GM21447 (cell line): ENCODE measurements around the gene CYP46A1.
A peak's percentile ranks its signal among the peaks of the same experiment; 100 is the strongest.

Experiments used
- ATAC-seq: cut with Tn5 transposase; IDR thresholded peaks from one replicate; pipeline ENCODE4 v1.9.1; 2021; ENCODE audit not compliant: unreplicated experiment

Gene CYP46A1

DNA sequence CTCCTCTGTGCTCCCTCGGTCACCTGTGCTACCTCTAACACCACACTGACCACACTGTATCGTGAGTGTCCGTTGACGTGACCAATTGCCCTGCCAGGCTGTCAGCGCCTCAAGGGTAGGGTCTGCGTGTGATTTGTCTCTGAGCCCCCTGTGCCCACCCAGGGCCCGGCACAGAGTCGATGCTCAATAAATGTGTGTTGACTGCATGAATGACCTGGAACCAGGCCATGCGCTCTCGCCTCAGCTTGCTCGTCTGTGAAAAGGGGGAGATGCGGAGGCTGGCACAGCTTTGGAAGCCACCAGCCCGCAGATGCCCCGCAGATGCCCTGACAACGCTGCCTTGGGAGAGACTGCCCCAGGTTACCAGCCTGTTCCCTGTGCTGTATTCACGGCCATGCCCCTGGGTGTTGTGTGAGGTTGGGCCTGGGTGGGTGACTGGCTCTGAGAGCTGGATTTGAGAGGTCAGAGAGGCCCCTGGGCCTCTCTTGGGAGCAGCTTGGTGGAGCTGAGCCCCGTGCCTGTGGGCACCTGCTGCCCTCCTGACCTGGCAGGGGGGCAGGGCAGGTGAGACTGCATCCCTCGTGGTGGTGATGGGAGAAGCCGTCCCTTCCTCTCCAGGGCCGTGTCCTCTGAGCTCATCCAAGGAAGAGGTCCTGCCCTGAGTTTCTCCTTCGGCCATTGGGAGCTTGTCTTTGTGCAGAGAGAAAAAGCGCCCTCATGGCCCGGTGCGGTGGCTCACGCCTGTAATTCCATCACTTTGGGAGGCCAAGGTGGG is 43.2 kb downstream of the CYP46A1 start:
- no peak for ATAC-seq

DNA sequence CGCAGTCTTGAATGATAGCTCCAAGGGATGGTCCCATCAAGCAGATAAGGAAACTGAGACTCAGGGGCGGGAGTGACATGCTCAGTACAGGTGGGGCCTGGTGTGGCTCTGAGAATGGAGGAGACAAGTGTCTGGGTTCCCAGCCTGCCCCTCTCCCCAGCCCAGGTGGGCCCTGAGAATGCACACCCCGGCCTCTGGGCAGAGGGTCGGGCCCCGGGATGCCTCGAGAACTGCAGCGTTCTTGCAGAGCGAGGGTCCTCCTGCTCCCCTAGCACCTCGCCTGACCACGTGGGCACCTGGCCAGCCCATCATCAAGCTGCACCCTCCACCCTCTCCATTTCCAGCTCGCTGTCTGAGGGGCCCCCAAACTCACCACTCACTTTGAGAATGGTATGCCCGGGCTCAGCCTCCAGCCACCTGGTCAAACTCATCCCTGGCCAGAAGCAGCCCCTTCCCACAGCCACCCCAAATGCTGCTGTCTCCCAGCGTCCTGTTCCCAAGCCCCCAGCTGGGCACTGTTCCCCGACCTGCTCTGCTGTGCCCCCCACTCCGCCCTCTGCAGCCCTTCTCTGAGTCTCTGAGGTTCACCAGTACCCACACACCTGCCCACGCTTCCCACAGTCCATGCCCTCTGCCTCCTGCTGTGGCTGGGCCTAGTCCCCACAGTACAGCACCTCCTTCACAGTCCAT is 44.3 kb downstream of the CYP46A1 start:
- no peak for ATAC-seq

DNA sequence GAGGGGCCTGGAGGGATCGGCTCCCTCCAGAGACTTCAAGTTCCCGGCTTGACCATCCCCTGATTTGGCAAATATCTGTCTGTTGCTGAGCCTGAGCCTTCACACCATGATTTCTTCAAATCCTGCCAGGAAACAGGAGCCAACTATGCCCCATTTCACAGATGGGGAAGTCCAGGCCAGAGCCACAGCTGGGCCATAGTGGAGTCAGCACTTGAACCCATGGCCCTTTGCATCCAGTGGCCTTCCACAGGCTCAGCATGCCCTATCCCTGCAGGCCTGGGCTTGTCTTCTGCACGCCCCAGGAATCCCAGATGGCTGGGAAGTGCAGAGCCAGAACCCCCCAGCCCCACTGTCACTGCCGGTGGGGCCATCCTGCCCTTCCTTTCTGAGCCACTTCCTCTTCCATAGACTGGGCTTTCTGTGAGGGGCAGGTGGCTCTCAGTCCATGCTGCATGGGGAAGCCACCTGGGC is 44.9 kb downstream of the CYP46A1 start:
- ATAC-seq, result no peak

DNA sequence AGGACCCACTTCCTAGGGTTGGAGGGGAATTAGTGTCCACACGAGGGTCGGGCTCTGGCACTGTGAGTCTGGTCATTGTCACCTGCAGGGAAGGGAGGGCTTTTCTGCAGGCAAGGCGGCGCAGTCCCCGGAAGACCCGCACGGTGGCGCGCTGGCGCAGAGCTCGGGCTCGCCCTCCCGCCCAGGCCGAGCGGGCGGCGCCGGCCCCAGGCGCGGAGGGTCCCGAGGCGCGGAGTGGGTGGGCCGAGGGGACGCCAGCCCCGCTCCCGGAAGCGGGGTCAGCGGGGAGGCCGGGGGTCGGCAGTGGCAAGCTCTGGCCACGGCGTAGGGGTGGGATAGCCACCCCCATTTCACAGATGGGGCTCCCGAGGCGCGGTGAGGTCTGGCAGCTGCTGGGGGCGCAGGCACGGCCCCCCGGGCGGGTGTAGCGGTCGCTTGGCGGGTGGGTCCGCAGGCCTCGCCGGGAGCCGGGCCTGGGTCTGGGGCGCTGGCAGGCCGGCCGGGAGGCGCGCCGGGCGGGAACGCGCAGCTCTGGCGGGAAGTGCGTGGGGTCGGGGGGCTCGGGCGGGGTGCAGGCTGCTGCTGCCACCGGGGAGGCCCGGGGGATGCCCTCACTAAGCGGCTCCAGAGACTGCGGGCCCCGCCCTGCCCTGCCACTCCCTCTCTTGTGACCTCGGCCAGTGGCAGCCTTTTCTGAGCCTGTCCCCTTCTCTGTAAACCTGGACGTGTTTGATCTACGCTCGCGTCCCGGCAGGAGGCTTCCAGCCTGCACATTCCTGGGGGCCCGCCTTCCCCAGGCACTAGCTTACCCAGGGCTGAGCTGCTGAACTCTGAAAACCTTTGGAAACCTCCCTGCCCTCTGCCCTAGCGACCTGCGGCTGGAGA is 46.1 kb downstream of the CYP46A1 start:
- peak; percentile 70 for ATAC-seq

DNA sequence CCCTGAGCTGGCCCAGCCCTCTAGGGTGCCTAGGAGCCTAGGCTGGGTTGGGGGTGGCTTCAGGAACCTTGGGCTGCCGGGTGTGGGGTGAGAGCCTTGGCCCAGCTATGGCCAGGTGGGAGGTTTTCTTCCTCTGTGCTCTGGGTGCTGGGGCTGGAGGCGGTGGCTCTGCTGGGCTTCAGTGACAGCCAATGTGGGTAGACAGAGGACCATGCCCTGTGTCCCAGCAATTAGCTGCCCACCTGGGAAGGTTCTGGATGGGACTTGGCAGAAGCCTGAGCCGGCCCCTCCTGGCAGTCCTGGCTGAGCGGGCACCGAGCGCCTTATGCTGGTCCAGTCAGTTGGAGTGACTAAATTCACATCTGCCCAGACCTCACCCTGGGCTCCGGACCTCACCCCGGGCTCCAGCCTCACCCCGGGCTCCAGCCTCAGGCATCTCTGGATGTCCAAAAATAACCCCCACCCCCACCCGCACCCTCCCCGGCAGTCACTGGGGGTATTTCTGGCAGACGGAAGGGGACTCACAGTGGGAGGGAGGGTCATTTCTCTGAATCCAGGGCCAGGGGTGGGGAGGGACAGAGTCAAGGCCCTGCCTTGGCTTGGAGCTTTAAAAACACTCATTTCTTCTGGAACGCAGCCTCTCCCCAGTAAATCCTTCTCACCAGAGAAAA is 46.9 kb downstream of the CYP46A1 start:
- no peak for ATAC-seq

DNA sequence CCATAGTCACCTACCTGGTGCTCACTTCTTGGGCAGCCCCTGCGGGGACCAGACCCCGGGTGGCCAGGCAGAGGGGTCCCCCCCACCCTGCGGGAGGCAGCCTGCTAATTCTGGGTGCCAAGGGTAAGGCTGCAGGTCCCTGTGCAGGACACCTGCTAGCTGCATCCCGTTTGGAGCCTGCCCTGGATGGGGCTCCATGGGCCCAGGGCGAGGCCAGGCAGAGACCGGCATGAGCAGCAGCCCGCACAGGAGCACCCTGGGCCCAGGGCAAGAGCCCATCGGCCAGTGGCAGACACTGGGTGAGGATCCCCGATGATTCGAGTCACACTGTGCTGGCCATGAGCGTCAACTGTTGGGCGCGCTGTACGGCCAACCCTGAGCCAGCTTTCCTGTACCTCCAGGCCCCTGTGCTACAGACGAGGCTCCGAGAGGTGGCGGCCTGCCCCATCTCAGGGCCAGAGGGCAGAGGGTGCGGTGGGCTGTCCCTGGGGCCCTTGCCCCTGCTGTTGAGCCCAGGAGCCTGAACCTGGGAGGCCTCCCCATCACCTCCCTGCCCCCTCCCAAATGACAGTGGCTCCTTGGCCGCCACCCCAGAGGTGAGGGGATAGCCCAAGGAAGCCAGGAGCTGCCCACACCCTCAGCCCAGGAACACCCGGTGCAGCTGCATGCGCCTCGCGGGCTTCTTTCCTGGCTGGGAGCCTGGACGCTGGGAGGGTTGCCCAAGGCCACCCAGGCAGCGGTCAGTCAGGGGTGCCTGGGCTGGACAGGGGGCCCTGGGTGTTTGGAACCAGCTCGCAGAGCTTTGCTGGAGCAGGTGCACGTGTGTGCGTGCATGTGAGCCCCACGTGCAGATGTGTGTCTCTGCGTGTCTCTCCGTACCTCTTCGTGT is 47.7 kb downstream of the CYP46A1 start:
- ATAC-seq, result no peak

DNA sequence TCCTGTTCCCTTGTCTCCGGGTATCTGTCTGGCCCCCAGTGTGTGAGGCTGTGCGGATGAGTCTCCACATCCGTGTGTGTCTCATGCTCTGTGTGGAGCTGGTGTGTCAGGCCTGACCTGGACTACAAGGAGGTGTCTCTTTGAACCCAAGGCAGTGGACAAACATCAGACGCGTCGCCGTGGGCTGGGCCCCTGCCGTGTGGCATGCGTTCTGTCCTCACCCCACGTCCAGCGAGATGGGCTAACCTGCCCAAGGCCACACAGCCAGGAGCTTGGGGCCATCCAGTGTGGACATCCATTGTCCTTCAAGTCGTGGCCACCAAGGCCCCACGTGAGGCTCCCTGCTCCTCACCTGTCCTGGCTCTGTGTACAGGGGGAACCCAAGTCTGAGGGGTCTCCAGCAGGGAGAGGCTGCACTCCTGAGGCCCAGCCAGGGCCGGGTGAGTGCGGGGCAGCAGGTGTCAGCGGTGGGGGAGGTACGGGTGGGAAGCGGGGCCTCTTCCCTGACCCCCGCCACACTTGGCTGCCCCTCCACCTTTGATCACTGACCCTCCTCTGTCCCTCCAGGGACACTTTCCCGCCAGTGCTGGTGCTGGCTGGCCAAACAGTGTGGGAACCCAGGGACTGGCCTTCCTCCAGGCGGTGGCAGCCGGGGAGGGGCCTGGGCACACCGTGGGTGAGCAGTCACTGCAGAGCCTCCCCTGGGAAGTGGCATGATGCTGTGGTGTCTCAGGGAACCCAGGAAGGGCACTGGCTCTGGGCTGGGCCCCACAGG is 48.5 kb downstream of the CYP46A1 start:
- no peak for ATAC-seq

DNA sequence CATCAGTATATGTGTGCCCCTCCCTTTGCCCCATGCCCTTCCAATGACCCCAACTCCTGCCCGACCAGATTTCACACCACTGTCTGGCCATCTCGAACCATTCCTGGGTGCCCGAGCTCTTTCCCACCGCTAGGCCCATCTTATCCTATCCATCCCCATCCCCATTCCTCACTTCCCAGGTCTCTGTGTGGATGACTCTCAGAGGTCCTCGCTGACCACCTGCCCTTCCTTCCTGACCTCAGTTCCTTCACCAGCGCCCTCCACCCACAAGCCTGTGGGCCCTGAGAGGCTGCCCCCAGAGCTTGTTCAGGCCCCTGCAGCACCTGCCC is 49.1 kb downstream of the CYP46A1 start:
- no peak for ATAC-seq

DNA sequence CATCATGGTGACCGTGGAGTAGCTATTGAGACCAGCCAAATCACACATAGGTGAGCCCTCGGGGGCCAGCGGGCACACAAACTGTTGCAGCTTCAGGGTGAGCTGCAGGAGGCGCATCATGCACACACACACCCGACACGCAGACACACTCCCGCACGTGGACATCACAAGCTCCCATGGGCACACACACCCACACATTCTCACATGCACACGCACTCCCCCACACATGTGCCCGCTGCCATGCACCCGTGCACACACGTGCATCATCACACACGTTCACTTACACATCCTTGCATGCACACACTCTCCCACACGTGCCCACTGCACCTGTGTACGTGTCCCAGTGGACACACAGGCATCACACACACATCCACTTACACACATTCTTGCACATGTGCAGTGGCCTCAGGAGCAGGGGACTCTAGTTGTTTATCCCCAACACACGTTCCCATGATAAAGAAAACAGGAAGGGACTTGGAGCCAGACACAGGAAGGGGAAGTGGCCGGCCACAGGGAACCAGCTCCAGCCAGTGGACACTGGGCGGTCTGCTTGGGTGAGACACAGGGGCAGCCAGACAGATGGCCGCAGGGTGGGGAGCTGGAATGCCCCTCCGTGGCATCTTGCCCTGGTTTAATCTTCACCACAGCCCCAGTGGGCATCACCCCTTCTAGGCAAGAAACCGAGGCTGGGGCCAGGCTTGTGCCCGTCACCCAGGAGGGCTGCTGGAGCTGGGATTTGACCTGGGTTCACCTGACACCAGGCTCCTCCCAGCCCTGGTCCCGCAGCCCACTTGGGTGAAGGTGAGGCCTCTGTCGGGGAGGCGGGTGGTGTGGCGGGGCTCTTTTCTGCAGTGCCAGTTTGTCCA is 49.7 kb downstream of the CYP46A1 start:
- no peak for ATAC-seq

DNA sequence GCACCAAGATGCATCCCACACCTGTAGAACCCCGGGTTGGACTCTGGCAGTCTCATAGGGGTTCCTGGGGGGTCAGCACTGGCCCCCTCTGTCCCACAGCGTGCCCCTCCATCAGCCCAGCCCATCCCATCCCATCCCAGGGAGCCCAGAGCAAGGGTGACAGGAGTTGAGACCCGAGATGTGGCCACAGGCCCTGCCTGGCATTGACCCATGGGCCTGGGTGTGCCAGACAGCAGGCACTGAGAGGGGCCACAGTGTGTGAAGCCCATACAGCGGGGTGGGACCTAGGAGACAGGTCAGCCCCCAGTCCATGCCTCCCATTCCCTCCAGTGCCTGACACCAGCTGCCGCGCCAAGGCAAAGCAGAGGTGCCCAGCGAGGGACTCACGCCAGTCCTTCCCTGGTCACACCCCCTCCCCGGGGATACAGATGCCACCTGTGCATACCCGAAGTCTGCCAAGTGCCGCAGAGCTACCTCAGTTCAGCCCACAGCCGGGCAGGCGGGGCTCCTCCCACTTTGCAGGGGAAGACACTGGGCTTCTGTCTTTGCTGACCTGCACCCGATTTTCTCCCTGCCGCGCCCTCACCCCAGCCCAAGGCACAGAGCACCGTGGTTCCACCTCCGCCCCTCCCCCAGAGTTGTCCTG is 50.4 kb downstream of the CYP46A1 start:
- no peak for ATAC-seq

DNA sequence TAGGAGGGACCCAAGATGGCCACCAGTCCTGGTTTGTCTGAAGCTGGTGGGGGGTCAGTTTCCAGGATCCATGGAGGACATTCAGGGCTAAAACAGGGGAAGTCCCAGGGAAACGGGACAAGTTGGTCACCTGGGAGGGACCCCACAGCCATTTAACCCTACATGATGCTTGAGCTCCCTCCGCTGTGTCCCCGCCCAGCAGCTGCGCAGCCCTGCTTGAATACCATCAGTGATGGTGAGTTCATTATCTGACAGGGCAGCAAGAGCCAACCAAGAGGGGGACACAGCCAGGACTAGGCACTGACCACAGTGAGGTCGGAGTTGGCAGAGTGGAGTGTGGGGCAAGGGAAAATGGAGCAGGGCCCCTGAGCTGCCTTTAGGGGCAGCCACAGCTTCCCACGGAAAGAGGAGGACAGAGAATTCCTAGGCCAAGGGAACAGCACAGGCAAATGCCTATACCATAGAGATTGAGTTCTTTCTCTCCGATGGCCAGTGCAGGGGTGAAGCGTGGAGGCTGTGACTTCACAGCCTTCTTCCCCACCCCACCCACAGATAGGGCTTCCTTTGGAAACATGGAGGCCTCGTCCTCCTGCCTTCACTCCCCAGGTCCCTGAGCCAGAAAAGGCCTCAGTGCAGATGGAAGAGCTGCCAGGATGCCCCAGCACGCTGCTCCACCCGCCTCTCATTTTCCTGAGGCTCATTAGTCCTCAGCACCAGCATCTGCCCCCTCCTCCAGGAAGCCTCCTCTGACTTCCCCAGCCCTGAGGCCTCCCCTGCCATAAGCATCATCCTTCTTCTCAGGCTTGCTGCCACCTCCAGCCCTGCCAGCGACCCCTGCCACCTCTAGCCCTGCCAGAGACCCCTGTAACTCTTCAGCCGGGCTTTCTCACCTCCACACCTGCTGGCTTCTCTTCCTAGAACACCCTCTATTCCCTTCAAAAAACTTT is 51.4 kb downstream of the CYP46A1 start:
- ATAC-seq, result no peak

DNA sequence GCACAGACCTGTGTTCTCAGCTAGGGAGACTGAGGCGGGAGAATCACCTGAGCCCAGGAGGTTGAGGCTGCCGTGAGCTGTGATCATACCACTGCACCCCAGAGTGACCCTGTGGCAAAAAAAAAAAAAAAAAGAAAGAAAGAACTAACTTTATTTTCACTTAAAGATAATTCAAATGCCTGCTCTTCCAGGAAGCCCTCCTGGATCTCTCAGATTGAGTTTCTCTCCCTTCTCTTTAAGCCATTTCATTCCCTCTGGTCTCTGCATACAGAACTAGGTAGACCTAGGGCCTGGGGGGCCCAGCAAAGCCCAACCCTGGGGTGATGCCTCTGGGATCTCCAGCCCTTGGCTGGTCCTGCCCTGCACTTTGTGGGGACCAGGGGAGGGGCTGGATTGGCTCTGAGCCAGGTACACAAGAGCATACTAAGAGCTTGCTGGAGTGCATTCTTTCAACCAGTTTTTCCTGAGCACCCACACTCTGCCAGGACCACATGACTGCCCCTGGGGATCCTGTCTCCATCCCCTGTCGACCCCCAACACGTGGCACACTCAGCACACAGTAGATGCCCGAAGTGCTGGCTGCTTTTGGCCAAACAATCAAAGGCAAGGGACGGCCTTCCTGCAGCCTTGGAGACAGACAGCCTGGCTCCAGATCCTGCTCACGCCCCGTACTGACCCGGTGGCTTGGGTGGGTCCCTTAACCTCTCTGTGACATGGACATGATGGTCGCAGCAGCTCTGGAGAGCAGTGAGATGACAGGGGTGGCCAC is 52.7 kb downstream of the CYP46A1 start:
- no peak for ATAC-seq

DNA sequence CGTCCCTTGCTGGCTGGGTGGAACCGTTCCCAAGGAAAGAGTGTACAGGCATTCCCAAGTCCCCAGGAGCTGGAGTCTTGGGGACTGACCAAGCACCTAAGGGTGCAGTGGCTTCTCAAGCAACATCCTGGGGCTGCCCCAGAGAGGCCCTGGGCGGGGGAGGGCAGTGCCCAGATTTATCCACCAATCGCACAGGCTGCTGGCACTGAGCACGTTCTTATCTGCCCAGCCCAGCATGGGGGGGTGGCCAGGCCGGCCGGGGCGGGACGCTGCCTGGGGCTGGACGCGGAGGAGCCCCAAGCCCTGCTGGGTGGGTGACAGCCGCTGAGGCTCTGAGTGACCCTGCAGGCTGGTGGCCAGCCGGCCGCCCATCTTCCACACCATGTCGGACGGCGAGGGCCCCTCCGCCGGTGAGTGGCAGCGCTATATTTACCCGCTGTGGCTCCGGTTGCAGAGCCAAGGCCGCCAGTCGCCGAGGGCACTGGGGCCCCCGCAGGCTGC is 53.4 kb downstream of the CYP46A1 start:
- ATAC-seq, result no peak

DNA sequence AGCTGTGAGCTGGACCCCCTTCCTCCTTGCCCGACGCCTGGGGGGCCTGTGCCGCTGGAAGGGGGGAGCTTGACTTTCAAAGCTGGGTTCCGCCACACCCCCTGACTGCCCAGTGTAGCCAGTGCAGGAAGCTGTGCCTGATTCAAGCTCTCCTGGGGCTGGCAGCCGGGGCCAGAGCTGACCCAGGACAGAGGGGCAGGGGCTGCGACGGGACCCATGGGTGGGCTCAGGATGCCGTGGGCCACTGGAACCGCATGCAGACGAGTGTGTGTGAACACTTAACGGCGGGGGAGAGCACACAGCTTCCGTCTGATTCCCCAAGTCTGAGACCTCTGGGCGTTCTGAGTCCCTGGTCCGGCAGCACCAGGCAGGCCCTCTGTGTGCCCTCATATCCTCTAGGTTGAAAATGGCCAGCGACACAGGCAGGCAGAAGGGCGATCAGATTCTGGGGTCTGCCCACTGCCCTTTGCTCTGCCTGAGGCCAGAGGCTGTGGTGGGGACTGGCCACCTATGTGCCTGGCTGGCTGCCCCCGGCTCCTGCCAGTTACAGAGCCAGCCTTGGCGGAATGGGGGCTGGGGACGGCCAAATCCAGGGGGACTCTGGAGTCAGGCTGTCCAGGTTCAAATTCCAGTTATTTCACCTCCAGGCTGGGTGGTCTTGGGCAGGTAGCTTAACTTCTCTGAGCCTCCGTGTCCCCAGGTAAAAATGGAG is 54.0 kb downstream of the CYP46A1 start:
- no peak for ATAC-seq

DNA sequence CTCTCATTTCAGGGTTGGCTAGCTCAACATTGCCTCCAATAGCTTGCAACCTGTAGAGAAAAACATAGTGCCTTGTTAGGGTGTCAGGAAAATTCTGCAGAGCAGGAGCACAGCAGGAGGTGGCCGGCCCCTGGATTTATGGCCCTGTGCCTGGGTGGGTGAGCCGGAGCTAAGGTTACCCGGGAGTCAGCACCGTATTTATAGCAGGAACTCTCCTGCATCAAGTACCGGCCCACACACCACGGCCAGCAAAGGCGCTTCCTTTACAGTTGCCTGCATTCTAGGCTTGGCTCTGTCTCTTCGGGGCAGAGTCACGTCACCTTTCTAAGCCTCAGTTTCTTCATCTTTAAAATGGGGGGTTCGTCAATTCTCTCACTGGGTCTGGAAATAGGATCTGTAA is 56.3 kb downstream of the CYP46A1 start:
- no peak for ATAC-seq
